ENCODE measurements around the gene SLIT3. TPM values are rescaled to one million over a fixed set of nuclear protein-coding genes. Genes with fewer than 3 reads are reported as not detected.

SLIT3 gene
- total and polyA plus RNA-seq, 2 experiments from 2014 or later: 58.4 to 96.7 TPM

DNA sequence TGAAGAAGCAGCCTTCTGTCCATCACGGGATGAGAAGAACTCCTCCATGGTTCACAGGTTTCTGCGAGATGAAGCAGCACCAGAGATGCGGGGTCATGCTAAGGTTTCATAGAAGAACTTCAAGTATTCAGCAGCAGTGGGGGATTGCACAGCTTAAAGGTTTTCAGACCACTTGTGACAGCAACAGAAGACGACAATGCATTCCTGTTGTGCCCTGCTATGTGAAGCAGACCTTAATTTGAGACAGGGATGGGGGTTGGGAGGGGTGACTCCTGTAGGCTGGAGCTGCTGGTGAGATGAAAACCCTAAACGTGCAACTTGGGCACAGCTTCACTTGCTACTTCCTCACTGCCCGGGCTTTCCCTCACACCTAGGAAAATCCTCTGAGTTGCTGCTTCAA lies 256.0 kb downstream of the SLIT3 start:
- TF ChIP-seq EZH2 (IDR thresholded peaks at IDR 0.05; ENCODE audit: borderline replicate concordance) (no peak), EZH2phosphoT487 (IDR thresholded peaks at IDR 0.05; ENCODE audit: low read depth, severe bottlenecking, unreplicated experiment) (no peak)
- TF ChIP-seq, protein P1, sequence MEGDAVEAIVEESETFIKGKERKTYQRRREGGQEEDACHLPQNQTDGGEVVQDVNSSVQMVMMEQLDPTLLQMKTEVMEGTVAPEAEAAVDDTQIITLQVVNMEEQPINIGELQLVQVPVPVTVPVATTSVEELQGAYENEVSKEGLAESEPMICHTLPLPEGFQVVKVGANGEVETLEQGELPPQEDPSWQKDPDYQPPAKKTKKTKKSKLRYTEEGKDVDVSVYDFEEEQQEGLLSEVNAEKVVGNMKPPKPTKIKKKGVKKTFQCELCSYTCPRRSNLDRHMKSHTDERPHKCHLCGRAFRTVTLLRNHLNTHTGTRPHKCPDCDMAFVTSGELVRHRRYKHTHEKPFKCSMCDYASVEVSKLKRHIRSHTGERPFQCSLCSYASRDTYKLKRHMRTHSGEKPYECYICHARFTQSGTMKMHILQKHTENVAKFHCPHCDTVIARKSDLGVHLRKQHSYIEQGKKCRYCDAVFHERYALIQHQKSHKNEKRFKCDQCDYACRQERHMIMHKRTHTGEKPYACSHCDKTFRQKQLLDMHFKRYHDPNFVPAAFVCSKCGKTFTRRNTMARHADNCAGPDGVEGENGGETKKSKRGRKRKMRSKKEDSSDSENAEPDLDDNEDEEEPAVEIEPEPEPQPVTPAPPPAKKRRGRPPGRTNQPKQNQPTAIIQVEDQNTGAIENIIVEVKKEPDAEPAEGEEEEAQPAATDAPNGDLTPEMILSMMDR (IDR thresholded peaks at IDR 0.05; ENCODE audit: poor library complexity): no peak
- H3K4me1 ChIP-seq (ENCODE audit: insufficient read depth): no peaks in the 10 kb centered on the region
- 74% methylated on average over 6 of the region's 6 CpGs for WGBS (ENCODE audit: low lambda C conversion rate, missing lambda C conversion rate)
- no peaks in the 10 kb centered on the region for H3K9me2 ChIP-seq (replicated peaks; ENCODE audit: insufficient read depth)
- no peaks in the 10 kb centered on the region for H4K20me1 ChIP-seq (ENCODE audit: insufficient read depth, poor library complexity, severe bottlenecking)
- H3K9me3 ChIP-seq (ENCODE audit: low read depth): no peaks in the 10 kb centered on the region
- H3K27me3 ChIP-seq: no peaks in the 10 kb centered on the region
- no peaks in the 10 kb centered on the region for H3K36me3 ChIP-seq (replicated peaks; ENCODE audit: insufficient read depth, low read depth)
- H3K27ac ChIP-seq: no peak overlapping the region
- no peaks in the 10 kb centered on the region for H3K79me2 ChIP-seq
- H3K4me2 ChIP-seq: no peak overlapping the region
- no peak overlapping the region for H2AFZ ChIP-seq
- no peak overlapping the region for H3K4me3 ChIP-seq
- DNase-seq (ENCODE audit: low spot score): no peak

DNA sequence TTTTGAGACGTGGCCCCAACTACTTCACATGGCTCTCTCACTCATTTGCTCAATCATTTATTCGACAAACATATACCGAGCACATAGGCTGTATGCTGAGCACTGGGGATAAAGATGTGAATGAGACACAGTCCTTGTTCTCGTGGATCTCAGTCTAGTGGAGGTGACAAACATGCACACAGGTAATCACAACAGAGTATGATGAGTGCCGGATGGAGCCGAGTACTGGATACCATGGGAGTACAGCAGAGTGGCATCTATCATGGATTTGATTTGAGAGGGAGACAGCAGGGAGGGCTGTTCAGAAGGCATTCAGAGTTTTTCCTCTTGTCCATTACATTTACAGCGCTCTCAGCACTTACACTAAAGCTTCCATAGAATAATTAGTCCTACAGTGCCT lies 259.8 kb downstream of the SLIT3 start:
- H3K4me3 ChIP-seq: no peak overlapping the region
- H3K4me1 ChIP-seq (ENCODE audit: insufficient read depth): peaks cover 12% of the 10 kb centered on the region
- no peak for TF ChIP-seq EZH2phosphoT487 (IDR thresholded peaks at IDR 0.05; ENCODE audit: low read depth, severe bottlenecking, unreplicated experiment)
- TF ChIP-seq EZH2 (IDR thresholded peaks at IDR 0.05; ENCODE audit: borderline replicate concordance): no peak
- TF ChIP-seq, protein P1 (IDR thresholded peaks at IDR 0.05; ENCODE audit: poor library complexity): no peak
- no peak overlapping the region for H2AFZ ChIP-seq
- H4K20me1 ChIP-seq (ENCODE audit: insufficient read depth, poor library complexity, severe bottlenecking): no peaks in the 10 kb centered on the region
- no peaks in the 10 kb centered on the region for H3K36me3 ChIP-seq (replicated peaks; ENCODE audit: insufficient read depth, low read depth)
- H3K27me3 ChIP-seq: no peaks in the 10 kb centered on the region
- WGBS (ENCODE audit: low lambda C conversion rate, missing lambda C conversion rate): 96% methylated on average over 7 of the region's 7 CpGs
- H3K9me3 ChIP-seq (ENCODE audit: low read depth): no peaks in the 10 kb centered on the region
- no peaks in the 10 kb centered on the region for H3K9me2 ChIP-seq (replicated peaks; ENCODE audit: insufficient read depth)
- no peak overlapping the region for H3K27ac ChIP-seq
- H3K79me2 ChIP-seq: no peaks in the 10 kb centered on the region
- H3K4me2 ChIP-seq: no peak overlapping the region
- no peak for DNase-seq (ENCODE audit: low spot score)

DNA sequence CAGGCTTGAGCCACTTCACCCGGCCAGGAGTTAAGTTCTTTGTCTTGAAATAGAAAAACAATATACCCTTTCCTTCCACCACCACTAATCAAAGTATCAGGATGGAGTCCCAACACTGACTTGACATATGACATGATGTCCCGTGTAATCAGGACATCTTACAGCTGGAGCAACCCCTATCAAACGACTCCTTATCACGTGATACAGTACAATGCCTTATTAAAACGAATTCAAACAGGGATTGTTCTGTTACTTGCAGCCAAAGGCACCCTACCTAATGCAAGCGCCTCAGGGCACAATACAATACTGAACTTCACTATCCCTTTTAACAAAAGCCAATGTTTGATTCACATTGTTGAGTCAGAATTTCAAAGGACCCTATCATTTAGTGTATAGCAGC lies 261.3 kb downstream of the SLIT3 start:
- H3K4me2 ChIP-seq: no peak overlapping the region
- no peaks in the 10 kb centered on the region for H4K20me1 ChIP-seq (ENCODE audit: insufficient read depth, poor library complexity, severe bottlenecking)
- H2AFZ ChIP-seq: no peak overlapping the region
- no peak for DNase-seq (ENCODE audit: low spot score)
- no peaks in the 10 kb centered on the region for H3K9me3 ChIP-seq (ENCODE audit: low read depth)
- TF ChIP-seq EZH2 (IDR thresholded peaks at IDR 0.05; ENCODE audit: borderline replicate concordance) (no peak), EZH2phosphoT487 (IDR thresholded peaks at IDR 0.05; ENCODE audit: low read depth, severe bottlenecking, unreplicated experiment) (no peak)
- TF ChIP-seq, protein P1 (IDR thresholded peaks at IDR 0.05; ENCODE audit: poor library complexity): no peak
- H3K4me1 ChIP-seq (ENCODE audit: insufficient read depth): peaks cover 17% of the 10 kb centered on the region
- H3K27me3 ChIP-seq: no peaks in the 10 kb centered on the region
- no peaks in the 10 kb centered on the region for H3K36me3 ChIP-seq (replicated peaks; ENCODE audit: insufficient read depth, low read depth)
- WGBS (ENCODE audit: low lambda C conversion rate, missing lambda C conversion rate): 77% methylated on average over 6 of the region's 6 CpGs
- no peaks in the 10 kb centered on the region for H3K9me2 ChIP-seq (replicated peaks; ENCODE audit: insufficient read depth)
- H3K27ac ChIP-seq: no peak overlapping the region
- no peaks in the 10 kb centered on the region for H3K79me2 ChIP-seq
- H3K4me3 ChIP-seq: no peak overlapping the region

DNA sequence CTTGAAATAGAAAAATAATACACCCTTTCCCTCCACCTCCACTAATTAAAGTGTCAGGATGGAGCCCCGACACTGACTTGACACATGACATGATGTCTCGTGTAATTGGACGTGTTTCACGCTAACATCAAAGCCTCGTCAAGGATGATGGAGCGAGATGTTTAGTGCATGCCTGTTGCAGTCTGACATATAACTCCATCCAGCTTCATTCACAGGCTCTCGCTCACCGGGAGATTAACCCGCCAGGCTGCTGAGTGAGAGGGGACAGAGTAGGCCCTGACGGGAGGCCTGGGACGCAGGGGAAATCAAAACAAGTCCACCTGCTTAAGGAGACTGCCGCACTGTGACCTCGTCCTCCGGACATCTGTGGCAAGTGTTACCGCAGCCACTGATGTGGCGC lies 263.5 kb downstream of the SLIT3 start:
- DNase-seq (ENCODE audit: low spot score): no peak
- WGBS (ENCODE audit: low lambda C conversion rate, missing lambda C conversion rate): 56% methylated on average over 16 of the region's 16 CpGs
- no peak overlapping the region for H3K4me3 ChIP-seq
- no peak overlapping the region for H3K4me2 ChIP-seq
- H4K20me1 ChIP-seq (ENCODE audit: insufficient read depth, poor library complexity, severe bottlenecking): no peaks in the 10 kb centered on the region
- no peaks in the 10 kb centered on the region for H3K9me2 ChIP-seq (replicated peaks; ENCODE audit: insufficient read depth)
- H3K9me3 ChIP-seq (ENCODE audit: low read depth): no peaks in the 10 kb centered on the region
- H3K27me3 ChIP-seq: no peaks in the 10 kb centered on the region
- no peak overlapping the region for H3K27ac ChIP-seq
- peaks cover 17% of the 10 kb centered on the region for H3K4me1 ChIP-seq (ENCODE audit: insufficient read depth)
- H2AFZ ChIP-seq: no peak overlapping the region
- no peaks in the 10 kb centered on the region for H3K36me3 ChIP-seq (replicated peaks; ENCODE audit: insufficient read depth, low read depth)
- TF ChIP-seq, protein P1 (IDR thresholded peaks at IDR 0.05; ENCODE audit: poor library complexity): no peak
- no peak for TF ChIP-seq EZH2 (IDR thresholded peaks at IDR 0.05; ENCODE audit: borderline replicate concordance)
- TF ChIP-seq EZH2phosphoT487 (IDR thresholded peaks at IDR 0.05; ENCODE audit: low read depth, severe bottlenecking, unreplicated experiment): no peak
- no peaks in the 10 kb centered on the region for H3K79me2 ChIP-seq
